Activated CD4-positive, alpha-beta T cell treated with anti-CD3 and anti-CD28 coated beads, Interleukin-2, amount 50 U/mL, for 4 hours (primary cell): ENCODE measurements around the gene PAPOLB.

ENCODE experiments used
- DNase-seq, 2 experiments: peaks; one replicate each; pipeline ENCODE4 v3.0.0-alpha.2; 2020

The PAPOLB gene

DNA sequence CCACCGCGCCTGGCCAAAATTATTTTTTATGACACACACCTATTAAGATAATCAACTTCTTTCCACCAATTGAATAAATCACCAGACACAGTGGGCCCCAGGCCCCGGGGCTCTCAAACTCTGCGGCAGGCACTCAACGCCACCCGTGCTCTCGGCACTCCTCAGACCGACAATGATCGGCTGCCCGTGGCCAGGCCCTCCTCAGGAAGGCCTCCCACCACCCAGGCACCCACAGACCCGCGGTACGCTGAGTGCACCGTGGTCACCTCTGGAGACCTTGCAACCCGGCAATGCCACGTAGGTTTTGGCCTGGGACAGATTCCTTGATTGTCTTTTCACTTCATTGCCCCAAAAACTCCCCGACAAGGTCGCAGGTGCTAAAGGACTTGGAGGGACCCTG lies 14.8 kb upstream of the PAPOLB start:
- DNase-seq = no peak

DNA sequence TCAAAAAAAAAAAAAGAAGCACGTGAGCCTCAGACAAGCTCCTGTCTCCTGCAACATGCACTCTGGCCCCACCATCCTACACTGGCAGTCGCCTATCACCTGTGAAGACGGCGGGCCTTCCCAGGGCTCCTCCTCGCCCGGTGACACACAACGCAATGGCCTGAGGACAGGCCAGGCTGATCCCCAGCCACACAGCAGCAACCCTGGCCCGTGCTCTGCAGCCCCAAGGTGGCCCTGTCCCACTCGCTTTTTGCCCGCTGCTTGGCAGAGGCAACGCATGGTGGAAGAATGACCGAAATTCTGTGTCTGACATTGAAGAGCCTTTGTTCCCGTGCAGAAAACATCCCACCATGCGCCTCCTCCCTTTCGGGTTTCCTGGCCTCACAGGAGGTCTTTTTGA lies 13.6 kb upstream of the PAPOLB start:
- DNase-seq = no peak

GRCh38 chr7:4873071-4873944 lies 11.5 kb upstream of the PAPOLB start:
- no peak for DNase-seq

- DNase-seq = no peak
These were observed 10.3 kb upstream of the PAPOLB start for GRCh38 chr7:4871930-4872675.

DNA sequence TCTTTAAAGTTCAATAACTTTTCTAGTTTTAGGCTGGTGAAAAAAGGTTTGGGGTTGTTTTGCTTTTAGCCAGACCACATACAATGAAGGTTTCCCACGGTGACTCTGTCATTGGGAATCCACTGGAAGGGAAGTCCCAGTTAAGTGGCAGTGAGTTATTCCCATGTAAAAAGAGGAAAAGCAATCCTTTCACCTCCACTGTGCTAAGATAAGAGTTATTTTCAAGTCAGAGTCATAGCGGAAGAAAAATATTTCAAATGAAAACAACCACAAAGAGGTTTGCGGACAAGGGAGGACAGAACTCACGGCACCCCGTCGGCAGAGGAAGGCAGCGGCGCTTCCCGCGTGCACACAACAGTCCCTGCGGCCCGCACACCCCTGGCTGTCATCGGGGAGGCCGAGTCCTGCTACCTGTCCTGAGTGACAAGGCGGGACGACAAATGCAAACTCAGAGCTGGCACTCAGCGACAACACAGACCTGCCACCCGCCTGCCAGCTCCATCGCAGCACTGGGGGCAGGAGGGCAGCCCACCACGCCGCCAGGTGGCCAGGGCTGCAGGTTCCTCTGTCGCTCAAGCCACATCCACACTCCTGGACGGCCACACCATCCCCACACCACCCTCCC lies 9.3 kb upstream of the PAPOLB start:
- DNase-seq = no peak

- no peak for DNase-seq
These were observed 6.7 kb upstream of the PAPOLB start for GRCh38 chr7:4868493-4868892.

DNA sequence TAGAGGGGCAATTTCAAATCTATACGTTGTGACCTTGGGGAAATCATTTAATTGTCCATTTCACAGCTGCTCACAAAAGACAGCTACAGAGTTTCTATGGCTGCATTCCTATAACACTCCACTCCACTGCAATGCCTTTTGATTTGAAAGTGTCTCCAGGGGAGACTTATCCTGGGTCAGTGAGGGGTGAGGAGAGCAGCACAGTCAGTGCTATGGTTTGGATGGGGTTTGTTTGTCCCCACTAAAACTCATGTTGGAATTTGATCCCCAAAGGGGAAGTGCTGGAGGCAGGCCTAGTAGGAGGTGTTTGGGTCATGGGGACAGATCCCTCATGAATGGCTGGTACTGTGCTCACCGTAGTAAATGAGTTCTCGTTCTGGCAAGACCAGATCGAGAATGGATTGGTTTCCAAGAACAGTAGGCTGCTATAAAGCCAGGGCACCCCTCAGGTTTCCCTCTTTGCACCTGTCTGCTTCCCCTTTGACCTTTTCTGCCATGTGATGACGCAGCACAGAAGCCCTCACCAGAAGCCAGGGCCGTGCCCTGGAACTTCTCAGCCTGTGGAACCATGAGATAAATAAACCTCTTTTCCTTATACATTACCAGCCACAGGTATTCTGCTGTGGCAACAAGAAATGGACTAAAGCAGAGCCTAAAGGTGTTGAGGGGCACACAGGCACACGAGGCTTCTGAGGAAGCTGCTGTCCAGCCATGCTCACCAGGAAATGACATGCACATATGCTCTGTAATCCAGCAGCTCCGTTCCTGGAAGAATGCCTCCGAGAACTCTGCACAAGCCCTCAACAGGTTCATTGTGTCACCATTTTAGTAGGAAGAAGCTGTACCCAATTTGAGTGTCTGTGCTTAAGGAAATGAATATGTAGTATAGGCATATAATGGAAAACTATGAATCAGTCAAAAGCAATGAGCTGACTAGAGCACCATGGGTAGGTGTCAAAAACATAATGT lies 5.0 kb upstream of the PAPOLB start:
- no peak for DNase-seq

- no peak for DNase-seq
These were observed 326 bp upstream of the PAPOLB start for GRCh38 chr7:4862156-4862555.

DNA sequence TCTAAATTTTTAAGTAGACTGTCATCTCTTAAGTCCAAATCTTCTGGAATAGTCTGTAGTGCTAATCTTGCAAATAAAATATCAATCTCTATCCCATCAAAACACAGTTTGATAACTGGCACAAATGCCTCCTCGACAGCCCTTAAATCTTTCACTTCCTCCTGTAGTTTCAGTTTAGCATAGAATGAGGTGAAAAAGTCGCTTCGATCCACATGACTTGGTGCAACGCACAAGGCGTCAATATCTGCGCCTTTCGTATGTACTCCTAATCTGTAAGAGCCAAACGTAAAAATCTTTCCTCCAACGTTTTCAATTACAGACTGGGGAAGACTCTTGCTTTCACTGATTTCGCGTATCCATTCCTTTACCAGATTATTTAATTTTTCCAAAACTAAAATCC lies 603 bp downstream of the PAPOLB start:
- DNase-seq = no peak

- DNase-seq = no peak
These were observed 4.6 kb downstream of the PAPOLB start for GRCh38 chr7:4857189-4857588.

DNA sequence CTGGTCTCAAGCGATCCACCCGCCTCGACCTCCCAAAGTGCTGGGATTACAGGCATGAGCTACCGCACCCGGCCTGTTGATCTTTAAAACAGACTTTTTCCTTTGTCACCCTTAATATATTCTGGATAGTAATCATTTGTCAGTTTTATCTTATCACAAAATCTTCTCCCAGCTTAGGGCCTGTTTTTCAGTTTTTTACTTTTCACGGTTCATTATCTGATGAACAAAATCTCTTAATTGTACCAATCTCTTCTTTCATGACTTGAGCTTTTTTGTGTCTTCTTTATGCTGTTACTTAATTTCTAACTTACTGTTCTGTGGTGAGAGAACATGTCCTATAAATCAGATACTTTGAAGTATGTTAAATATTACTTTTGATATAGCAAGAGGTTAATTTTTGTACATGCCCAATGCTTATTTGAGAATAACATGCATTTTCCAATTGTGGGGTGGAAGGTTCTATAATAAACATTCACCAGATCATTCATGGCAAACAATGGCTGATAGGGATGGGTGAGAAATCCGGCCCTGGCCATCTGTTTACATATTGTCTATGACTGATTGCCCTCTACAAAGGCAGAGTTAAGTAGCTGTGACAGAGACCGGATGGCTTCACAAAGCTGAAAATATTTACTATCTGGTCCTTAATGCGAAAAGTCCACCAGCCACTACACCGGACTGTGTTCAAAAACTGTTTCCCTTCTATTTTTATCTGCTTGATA lies 5.3 kb downstream of the PAPOLB start:
- DNase-seq = no peak

DNA sequence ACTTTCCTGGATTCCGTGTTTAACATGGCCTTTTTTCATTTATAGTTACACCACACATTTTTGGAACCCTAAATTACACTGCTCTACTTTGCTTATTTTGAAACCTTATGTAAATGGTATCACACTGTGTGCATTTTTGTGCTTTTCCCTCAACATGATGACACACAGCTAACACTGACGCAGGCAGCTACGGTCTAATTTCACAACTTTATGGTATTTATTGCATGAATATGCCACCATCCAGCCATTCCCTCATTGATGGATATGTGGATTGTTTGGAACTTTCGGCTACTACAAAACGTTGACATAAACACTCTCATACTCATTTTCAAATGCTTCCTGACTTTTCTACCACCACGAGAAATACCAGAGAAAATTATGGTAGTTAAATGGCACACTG lies 6.9 kb downstream of the PAPOLB start:
- no peak for DNase-seq

GRCh38 chr7:4851459-4852422 lies 10.1 kb downstream of the PAPOLB start:
- no peak for DNase-seq

GRCh38 chr7:4850262-4850795 lies 11.5 kb downstream of the PAPOLB start:
- no peak for DNase-seq

DNA sequence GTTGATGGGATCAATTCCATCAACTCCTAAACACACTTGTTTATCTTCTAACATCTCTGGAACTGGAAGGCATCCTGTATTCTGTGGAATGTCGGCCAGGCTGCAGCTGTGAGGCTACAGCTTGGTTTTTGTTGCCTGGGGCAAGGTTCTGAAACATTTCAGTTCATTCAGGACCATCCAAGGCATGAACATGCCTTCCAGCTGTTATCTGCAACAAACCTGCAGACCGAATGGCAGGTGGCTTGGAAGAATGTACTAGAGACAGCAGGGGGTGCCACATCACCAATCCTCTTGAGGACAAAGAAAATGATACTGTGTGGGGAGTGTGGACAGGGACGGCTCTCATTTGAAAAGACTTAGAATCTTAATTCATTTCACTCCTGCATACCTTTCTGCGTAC lies 12.4 kb downstream of the PAPOLB start:
- DNase-seq = no peak

DNA sequence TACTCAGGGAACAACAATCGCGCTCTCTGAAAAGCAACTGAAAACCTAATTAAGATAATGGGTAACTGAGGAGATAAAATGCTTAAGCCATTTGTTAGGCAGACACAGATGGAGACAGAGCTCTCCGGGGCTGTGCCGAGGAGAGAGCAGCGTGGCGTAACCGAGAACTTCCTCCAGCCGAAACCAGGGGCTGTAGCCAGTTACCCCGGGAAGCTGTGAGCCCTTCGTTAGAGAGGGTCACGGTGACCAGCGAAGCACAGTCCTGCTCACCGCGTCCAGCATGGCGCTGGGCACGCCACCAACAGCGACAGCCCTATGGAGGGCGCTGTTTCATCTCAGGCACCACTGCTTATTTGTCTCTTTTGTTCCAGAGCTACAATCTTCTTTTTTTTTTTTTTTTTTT lies 16.1 kb downstream of the PAPOLB start:
- DNase-seq = no peak

DNA sequence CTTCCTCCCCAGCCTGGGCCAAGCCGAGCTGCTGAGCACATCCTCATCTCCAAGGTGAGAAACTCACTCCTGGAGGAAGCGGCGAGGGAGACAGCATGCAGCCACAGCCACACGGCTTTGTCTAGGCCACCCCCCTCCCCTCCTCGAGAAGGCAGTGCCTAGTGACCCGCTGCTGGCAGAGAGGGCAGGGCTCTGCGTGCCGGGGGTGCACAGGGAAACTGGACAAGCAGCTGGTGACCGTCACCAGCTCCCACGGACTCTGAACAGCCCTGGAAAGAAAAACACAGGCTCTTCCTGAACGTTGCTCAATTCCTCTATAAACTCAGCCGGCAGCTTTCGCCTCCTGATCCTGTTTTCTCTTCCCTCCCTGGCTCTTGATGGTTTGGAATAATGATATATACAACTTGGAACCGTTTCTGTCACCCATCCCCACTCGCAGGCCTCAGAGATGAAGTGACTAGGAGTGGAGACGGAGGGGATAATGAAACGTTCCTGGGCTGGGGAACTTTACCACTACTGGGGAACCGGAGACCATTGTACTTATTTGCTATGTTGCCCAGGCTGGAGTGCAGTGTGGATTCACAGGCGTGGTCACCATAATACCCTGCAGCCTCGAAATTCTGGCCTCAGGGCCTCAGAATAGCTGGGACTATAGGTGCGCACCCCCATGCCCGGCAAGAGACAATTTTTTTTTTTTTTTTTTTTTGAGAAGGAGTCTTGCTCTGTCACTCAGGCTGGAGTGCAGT lies 19.3 kb downstream of the PAPOLB start:
- no peak for DNase-seq

GRCh38 chr7:4841836-4842235 lies 20.0 kb downstream of the PAPOLB start:
- no peak for DNase-seq

DNA sequence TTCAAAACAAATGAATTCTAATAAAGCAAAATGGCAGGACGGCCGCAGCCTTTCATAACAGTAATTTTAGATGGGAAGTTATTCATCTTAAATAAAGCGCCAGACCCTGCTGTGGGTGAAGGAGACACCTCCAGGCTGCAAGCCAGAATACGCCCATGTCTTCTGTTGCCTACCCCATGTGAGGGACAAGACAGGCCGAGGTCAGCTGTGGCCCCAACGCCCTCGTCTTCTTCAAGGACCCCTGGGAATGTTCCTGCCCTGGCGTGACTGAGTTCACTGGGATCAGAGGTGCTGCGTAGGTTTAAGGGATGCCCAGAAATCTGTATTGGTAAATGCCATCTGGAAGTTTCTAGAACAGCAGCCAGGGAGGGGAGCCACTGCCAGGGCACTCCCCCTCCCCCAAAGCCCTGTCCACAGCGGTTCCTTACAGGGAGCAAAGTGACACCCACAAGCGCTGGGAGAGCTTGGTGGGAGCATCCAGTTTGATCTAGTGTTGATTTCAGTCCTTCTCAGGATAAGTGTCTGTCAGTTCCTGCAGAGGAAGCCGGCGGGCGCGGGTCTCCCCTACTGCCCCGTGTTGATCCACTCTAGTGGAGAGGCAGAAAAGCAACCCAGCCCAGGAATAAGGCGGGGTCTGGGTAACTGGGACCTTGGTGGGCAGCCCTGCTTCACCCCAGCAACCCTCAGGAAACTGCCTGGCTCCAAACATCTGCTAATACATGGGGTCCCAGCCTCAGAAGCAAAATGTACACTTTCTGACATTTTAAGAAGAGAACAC lies 20.6 kb downstream of the PAPOLB start:
- no peak for DNase-seq
